ENCODE results near the gene SNAPC4. TPM values are rescaled to one million over a fixed set of nuclear protein-coding genes. Genes with fewer than 3 reads are reported as not detected.

Gene SNAPC4
- total RNA-seq, 1 experiment from 2014 or later, result 29.7 TPM

DNA sequence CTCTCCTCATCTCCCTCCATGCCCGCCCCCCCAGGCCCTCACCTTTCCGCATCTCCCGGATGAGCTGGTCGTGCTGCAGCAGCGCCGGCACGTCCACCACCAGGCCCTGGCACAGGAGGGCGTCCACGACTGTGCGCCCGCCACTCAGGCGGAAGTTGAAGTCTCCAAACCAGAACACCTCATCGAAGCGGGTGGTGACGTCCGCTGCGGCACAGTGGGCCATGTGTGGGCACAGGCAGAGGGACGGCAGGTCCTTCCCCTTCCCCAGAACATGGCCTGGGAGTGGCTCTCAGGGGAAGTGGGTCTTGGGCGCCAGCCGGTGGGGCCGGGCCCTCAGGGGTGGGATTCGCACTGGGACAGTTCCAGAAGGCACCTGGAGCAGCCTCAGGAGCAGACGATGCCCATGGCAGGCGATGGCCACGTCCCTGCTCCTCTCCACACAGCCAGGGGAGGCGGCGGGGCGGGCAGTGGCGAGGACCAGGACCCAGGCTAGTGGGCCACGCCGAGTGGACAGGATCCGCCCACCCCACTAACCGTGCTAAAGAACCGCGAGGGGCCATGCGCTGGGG lies 31.9 kb upstream of the SNAPC4 start:
- no peak overlapping the region for H4K91ac ChIP-seq (ENCODE audit: insufficient read length, low read depth, low read length)
- no peak overlapping the region for H3K4me2 ChIP-seq (ENCODE audit: insufficient read depth, insufficient read length, low read length)
- H2AFZ ChIP-seq (ENCODE audit: low read length), result no peak overlapping the region
- peaks cover 2% of the 10 kb centered on the region; the same call in 1 of the 2 replicates for H3K79me2 ChIP-seq (ENCODE audit: insufficient read depth, low read length)
- H3K14ac ChIP-seq (ENCODE audit: insufficient read depth, low read length), result no peak overlapping the region
- Mint-ChIP-seq H3K36me3 (ENCODE audit: insufficient read depth in 1 of 3, low read depth in 3 of 3) (peaks cover 4 to 25% (median 23%) of the 10 kb centered on the region in 3 experiments; a peak in 6 of 7 replicates), H3K9me3 (no peaks in the 10 kb centered on the region), H3K4me3 (no peak overlapping the region), H3K27ac (no peak overlapping the region), H3K4me1 (peaks cover 3% of the 10 kb centered on the region in 2 experiments; a peak in 3 of 4 replicates), H3K27me3 (ENCODE audit: low read depth) (no peaks in the 10 kb centered on the region)
- H3K9ac ChIP-seq (ENCODE audit: extremely low read depth, insufficient read length, low read length), result no peak overlapping the region
- no peak overlapping the region for H2BK5ac ChIP-seq (ENCODE audit: insufficient read length, low read length)
- H4K20me1 ChIP-seq (ENCODE audit: control insufficient read depth, insufficient read depth, insufficient read length), result no peaks in the 10 kb centered on the region
- no peak overlapping the region for H3K4ac ChIP-seq (ENCODE audit: low read depth, low read length)
- no peak overlapping the region for H3T11ph ChIP-seq (ENCODE audit: low read length)
- H3K79me1 ChIP-seq (ENCODE audit: insufficient read depth, low read depth, low read length, poor library complexity, severe bottlenecking), result no peaks in the 10 kb centered on the region
- no peak overlapping the region for H3K56ac ChIP-seq (ENCODE audit: insufficient read length, low read depth, low read length)
- no peak overlapping the region for H4K5ac ChIP-seq (ENCODE audit: insufficient read length, low read depth, low read length)
- WGBS (ENCODE audit: extremely low coverage, insufficient read length, low lambda C conversion rate), result no CpG with 5 or more reads among the region's 36 CpGs
- H3K23me2 ChIP-seq (ENCODE audit: insufficient read length, low read depth, low read length, poor library complexity, severe bottlenecking), result no peaks in the 10 kb centered on the region
- no peak overlapping the region for H2BK15ac ChIP-seq (ENCODE audit: low read depth, low read length)
- H2BK12ac ChIP-seq (ENCODE audit: insufficient read length, low read depth, low read length), result no peak overlapping the region
- no peak overlapping the region for H2BK20ac ChIP-seq (ENCODE audit: low read depth, low read length, poor library complexity, severe bottlenecking)
- H2AK5ac ChIP-seq (ENCODE audit: insufficient read length, low read length), result no peak overlapping the region
- TF ChIP-seq, protein P1, sequence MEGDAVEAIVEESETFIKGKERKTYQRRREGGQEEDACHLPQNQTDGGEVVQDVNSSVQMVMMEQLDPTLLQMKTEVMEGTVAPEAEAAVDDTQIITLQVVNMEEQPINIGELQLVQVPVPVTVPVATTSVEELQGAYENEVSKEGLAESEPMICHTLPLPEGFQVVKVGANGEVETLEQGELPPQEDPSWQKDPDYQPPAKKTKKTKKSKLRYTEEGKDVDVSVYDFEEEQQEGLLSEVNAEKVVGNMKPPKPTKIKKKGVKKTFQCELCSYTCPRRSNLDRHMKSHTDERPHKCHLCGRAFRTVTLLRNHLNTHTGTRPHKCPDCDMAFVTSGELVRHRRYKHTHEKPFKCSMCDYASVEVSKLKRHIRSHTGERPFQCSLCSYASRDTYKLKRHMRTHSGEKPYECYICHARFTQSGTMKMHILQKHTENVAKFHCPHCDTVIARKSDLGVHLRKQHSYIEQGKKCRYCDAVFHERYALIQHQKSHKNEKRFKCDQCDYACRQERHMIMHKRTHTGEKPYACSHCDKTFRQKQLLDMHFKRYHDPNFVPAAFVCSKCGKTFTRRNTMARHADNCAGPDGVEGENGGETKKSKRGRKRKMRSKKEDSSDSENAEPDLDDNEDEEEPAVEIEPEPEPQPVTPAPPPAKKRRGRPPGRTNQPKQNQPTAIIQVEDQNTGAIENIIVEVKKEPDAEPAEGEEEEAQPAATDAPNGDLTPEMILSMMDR (conservative IDR thresholded peaks at IDR 0.05), result no peak
- no peaks in the 10 kb centered on the region for H3K27me3 ChIP-seq (ENCODE audit: insufficient read depth, low read length)
- no peak overlapping the region for H4K8ac ChIP-seq (replicated peaks; ENCODE audit: insufficient read length, low read depth, low read length)
- no peak overlapping the region for H3K27ac ChIP-seq (ENCODE audit: insufficient read length, low read depth, low read length)
- no peaks in the 10 kb centered on the region for H3K9me3 ChIP-seq (ENCODE audit: control insufficient read depth, low read depth, low read length)
- no peak overlapping the region for H3K23ac ChIP-seq (ENCODE audit: insufficient read length, low read depth, low read length)
- no peaks in the 10 kb centered on the region for H3K4me1 ChIP-seq (ENCODE audit: insufficient read depth, low read length)
- DNase-seq, result no peak
- H2BK120ac ChIP-seq (ENCODE audit: low read depth, low read length, poor library complexity, severe bottlenecking), result no peak overlapping the region
- no peak overlapping the region for H3K18ac ChIP-seq (ENCODE audit: insufficient read length, low read depth, low read length)
